Astrocyte of the spinal cord (primary cell): ENCODE measurements around the gene ELMO2.

Source experiments
- DNase-seq: peaks from one replicate; pipeline ENCODE4 v3.0.0; 2011; ENCODE audit warnings: low read depth, low spot score
- H3K4me3 ChIP-seq: 2 replicates; pipeline ENCODE4 v1.5.1; 2011; ENCODE audit warnings: low read depth, mild to moderate bottlenecking, low read length, moderate library complexity
- CTCF ChIP-seq: IDR thresholded peaks from 2 replicates; pipeline ENCODE4 v1.5.1; 2012; ENCODE audit warnings: low read depth, mild to moderate bottlenecking, low read length, inconsistent platforms
- in situ Hi-C: cut with HindIII; loops from 2 replicates; pipeline ENCODE4 v1.10.0; 2017; ENCODE audit warnings: low sequenced_read_pairs

Gene ELMO2

GRCh38 chr20:46330831-46331371 is 75.5 kb downstream of the ELMO2 start:
- in situ Hi-C loops, result no loop called here
- no peak for TF ChIP-seq CTCF
- DNase-seq, result no peak
- H3K4me3 ChIP-seq, result no peak overlapping the region

GRCh38 chr20:46330072-46330763 is 76.2 kb downstream of the ELMO2 start:
- no peak for TF ChIP-seq CTCF
- in situ Hi-C loops, result no loop called here

GRCh38 chr20:46328200-46328882 is 78.1 kb downstream of the ELMO2 start:
- in situ Hi-C loops, result no loop called here
- no peak for DNase-seq
- H3K4me3 ChIP-seq, result no peak overlapping the region
- no peak for TF ChIP-seq CTCF

More at GRCh38 chr20:46330072-46330763, 76.2 kb downstream of the ELMO2 start:
- H3K4me3 ChIP-seq, result no peak overlapping the region
- DNase-seq, result no peak

- H3K4me3 ChIP-seq, result no peak overlapping the region
- no peak for DNase-seq
- in situ Hi-C loops, result no loop called here
- TF ChIP-seq CTCF, result no peak
Measured at GRCh38 chr20:46327557-46327956, 78.9 kb downstream of the ELMO2 start.

GRCh38 chr20:46325789-46326188 is 80.6 kb downstream of the ELMO2 start:
- no peak for TF ChIP-seq CTCF
- H3K4me3 ChIP-seq, result no peak overlapping the region
- in situ Hi-C loops, result no loop called here
- DNase-seq, result no peak

- peak; percentile 10 for DNase-seq
- in situ Hi-C loops, result no loop called here
- no peak overlapping the region for H3K4me3 ChIP-seq
- TF ChIP-seq CTCF, result peak; percentile 41
Measured at GRCh38 chr20:46324960-46325703, 81.3 kb downstream of the ELMO2 start.
